Stimulated activated CD4-positive, alpha-beta T cell treated with anti-CD3 and anti-CD28 coated beads, Interleukin-1b, Interleukin-23, amount 100 ng/mL, for 1 hour (primary cell): ENCODE results near the gene RILP.
"Not testable (repeated sequence)": the region's sequence is repeated elsewhere in the genome, so short reads cannot be mapped to it uniquely, and the experiment has no call there.

Source experiments
- DNase-seq, 2 donors: peaks; one replicate each; pipeline ENCODE4 v3.0.0-alpha.2; 2020; ENCODE audit warnings: low read depth in 2 of 2

Gene RILP, protein sequence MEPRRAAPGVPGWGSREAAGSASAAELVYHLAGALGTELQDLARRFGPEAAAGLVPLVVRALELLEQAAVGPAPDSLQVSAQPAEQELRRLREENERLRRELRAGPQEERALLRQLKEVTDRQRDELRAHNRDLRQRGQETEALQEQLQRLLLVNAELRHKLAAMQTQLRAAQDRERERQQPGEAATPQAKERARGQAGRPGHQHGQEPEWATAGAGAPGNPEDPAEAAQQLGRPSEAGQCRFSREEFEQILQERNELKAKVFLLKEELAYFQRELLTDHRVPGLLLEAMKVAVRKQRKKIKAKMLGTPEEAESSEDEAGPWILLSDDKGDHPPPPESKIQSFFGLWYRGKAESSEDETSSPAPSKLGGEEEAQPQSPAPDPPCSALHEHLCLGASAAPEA

DNA sequence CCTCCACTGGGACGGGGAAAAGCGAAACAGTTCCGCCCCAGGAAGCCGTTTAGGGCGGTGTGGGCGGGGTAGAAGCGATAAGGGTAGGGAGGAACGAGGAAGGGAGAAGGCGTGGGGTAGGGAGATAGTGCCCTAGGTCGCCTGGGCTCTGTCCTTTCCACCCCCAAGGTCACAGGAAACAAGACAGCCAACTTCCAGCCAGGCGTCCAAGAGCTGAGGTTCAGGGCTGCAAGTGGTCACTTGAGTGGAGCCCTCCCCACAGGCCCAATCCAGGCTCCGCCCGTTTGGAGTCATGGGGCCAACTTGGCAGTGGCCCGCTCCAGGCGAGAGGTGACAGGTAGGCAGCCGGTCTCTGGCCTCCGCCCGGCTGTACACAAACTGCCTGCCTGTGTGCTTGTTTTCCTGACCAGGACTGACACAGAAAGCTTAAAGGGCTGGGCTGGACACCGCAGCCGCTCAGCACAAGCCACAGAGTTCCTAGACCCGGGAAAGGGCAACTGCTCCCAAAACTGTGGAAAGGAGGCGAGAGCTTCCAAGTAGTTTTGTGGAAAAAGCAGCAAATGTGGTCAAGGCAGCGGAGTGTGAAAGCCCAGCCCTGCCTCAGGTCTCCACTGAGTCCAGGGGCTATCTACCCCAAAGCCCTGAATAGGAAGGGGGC lies at the start of gene RILP:
RILP (minus strand) TSS at position 23 of the 658 bp plus-strand sequence. CDS start 62 bp downstream, outside the sequence.
- no peak for DNase-seq

DNA sequence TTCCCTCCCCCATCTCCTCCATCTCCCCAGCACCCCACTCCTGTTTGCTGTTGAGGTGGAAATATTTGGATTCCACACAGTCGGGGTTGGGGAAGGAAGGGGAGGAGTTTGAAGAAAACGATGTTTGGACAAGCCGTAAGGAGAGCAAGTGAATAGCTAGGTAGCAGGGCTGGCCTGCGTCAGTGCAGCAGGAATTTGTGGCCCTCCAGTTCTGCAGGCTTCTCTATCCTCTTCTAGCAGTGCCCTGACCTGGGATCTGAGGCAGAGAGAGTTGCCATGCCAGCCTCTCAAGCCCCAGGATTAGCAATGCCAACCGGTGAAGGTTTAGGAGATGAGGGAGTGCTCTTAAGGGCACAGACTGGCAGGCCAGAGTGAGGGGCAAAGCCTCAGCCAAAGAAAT lies 48.0 kb upstream of the RILP start:
- no peak for DNase-seq

GRCh38 chr17:1695365-1695764 lies 45.7 kb upstream of the RILP start:
- DNase-seq: no peak

GRCh38 chr17:1693339-1693738 lies 43.7 kb upstream of the RILP start:
- no peak for DNase-seq

GRCh38 chr17:1690544-1691221 lies 41.0 kb upstream of the RILP start:
- DNase-seq: no peak

DNA sequence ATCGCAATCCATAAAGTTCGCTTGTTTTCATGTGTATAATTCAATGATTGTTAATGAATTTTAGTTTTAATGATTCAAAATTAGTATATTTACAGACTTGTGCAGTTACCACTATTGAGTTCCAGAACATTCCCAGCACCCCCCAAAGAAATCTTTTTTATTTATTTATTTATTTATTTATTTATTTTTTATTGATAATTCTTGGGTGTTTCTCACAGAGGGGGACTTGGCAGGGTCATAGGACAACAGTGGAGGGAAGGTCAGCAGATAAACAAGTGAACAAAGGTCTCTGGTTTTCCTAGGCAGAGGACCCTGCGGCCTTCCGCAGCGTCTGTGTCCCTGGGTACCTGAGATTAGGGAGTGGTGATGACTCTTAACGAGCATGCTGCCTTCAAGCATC lies 38.7 kb upstream of the RILP start:
- DNase-seq: not testable (repeated sequence)

GRCh38 chr17:1686086-1686485 lies 36.4 kb upstream of the RILP start:
- no peak for DNase-seq

DNA sequence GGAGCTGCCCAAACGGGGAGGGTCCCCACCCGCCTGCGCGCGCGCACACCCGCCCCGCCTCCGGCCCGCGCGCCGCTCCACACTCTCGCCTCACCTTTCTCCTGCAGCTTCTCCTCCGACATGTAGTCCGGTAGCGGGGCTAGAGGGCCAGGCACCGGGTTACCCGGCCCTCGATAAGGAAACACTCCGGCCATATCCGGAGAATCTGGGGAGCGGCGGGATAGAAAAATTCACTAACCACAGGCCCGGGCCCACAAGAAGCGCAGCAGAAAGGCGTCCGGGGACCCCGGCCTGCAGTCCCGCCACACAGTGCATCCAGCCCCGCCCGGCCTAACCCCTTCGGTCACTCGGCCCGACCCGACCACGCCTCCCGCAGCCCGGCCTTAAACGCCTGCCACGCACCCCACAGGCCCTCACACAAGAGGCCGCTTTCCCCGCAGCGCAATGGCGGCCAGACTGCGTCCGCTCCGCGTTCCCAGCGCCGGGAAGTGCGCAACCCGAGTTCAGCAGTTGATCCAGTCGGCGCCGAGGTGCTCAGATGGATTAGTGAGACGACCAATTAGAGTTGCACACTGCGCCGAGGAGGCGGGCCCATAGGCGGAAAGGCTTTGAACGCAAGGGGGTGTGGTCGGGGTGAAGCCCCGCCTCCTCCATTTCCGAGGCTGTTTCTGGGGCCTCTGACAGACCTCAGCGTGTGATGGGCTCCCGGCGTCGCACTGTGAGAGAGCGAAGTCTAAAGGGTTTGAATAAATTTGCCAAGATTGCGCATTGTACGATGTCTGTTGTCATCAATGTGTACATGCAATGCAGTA lies 34.9 kb upstream of the RILP start, which contains the start of gene PRPF8:
PRPF8 (minus strand) TSS at position 490 of the 812 bp plus-strand sequence; CDS start at position 194, 296 bp downstream.
- DNase-seq: peak; percentile 94 to 97

- no peak for DNase-seq
Measured at GRCh38 chr17:1683459-1683858, 33.8 kb upstream of the RILP start.

DNA sequence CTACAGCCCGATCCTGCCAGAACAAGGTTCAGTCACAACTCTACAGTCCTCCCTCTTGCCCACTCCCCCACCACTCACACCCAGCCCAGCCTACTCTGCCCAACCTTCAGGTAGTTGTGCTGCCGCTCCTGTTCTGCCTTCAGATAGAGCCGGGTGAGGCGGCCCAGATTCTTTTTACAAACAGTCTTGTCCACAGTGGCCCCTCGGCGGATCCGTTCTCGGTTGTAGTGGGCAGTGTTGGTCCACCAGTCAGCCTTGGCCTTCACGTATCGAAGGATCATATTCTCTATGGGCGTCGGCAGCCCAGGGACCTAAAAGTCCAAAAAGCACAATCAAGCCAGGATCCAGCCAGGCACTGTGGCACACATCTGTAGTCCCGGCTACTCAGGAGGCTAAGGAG lies 26.7 kb upstream of the RILP start:
- DNase-seq: no peak

- DNase-seq: no peak
Measured at GRCh38 chr17:1673041-1673785, 23.5 kb upstream of the RILP start.

DNA sequence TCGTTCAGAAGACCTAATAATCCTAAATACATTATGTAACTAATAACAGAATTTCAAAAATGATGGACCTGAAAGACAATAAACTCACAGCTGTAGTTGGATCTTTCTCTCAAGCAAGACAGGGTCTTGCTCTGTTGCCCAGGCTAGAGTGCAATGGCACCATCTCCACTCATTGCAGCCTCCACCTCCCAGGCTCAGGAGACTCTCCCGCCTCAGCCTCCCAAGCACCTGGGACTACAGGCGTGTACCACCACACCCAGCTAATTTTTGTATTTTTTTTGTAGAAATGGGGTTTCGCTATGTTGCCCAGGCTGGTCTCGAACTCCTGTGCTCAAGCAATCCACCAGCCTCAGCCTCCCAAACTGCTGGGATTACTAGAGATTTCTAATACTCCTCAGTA lies 14.3 kb upstream of the RILP start:
- not testable (repeated sequence) for DNase-seq

- DNase-seq: no peak
Measured at GRCh38 chr17:1661045-1661444, 11.4 kb upstream of the RILP start.

DNA sequence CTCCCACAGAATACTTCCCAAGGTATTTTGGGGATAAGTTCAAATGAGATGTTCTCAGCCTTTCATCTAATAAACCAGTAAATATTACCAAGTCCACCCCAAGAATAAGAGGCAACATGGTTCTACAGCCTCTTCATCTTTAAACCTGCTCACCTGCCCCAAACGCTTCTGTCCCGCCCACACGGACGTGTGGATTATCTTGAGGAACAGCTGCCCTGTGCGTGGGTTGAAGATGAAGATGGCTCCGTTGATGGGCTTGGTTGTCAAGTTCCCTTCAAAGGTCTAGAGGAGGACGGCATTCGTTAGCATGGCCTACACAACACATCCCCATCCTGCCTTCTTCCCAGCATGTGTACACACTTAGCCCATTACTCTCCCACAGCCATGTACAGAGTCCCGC lies 8.4 kb upstream of the RILP start:
- DNase-seq: no peak

DNA sequence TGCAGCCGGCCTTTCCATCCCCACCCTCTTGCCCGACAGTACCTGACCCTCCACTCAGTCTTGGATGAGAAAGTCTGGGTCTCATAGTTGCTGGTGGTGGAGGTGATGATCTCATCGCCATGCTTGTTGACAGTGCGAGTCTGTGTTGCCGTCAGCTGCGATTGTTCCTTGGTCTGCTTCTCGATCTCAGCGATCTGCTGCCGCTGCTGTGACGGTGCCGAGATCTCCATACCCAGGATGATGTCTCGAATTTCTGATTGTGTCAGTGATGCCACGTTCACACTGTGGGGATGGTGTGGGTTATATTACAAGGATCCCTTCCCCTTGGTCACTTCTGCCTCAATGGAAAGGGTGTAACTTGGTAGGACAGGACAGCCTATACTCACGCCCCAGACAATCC lies 4.1 kb upstream of the RILP start:
- no peak for DNase-seq

DNA sequence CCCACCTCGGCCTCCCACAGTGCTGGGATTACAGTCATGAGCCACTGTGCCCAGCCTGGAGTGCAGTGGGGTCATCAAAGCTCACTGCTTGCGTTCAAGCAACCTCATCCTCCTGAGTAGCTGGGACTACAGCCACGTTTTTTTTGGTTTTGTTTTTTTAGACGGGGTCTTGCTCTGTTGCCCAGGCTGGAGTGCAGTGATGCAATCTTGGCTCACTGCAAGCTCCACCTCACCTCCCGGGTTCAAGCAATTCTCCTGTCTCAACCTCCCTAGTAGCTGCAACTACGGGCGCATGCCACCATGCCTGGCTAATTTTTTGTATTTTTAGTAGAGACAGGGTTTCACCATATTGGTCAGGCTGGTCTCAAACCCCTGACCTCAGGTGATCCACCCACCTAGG lies 3.1 kb upstream of the RILP start:
- not testable (repeated sequence) for DNase-seq

GRCh38 chr17:1651559-1651844 lies 1.8 kb upstream of the RILP start:
- no peak for DNase-seq

- DNase-seq: no peak
Measured at GRCh38 chr17:1650731-1651558, 1.3 kb upstream of the RILP start.

- peak; percentile 87 to 89 for DNase-seq
Measured at GRCh38 chr17:1648963-1649843, 463 bp downstream of the RILP start.
